MG63 (cell line): ENCODE data around the gene PPP1R3G. TPM values are rescaled to one million over a fixed set of nuclear protein-coding genes. Genes with fewer than 3 reads are reported as not detected.

Experiments
- DNase-seq: peaks from one replicate; pipeline ENCODE4 v3.0.0-alpha.2; 2020
- H3K27me3 ChIP-seq: fragments of 250-450 bp; sonication (Bioruptor Pico); 2 replicates; pipeline ENCODE4 v1.5.1; 2020; ENCODE audit warnings: mild to moderate bottlenecking, moderate library complexity
- H3K36me3 ChIP-seq: fragments of 250-450 bp; sonication (Bioruptor Pico); 2 replicates; pipeline ENCODE4 v1.5.1; 2020; ENCODE audit warnings: mild to moderate bottlenecking, moderate library complexity
- H3K4me3 ChIP-seq: fragments of 250-450 bp; sonication (Bioruptor Pico); 2 replicates; pipeline ENCODE4 v1.5.1; 2020; ENCODE audit warnings: mild to moderate bottlenecking, moderate library complexity
- H3K9me3 ChIP-seq: fragments of 250-450 bp; sonication (Bioruptor Pico); 2 replicates; pipeline ENCODE4 v1.5.1; 2020; ENCODE audit warnings: mild to moderate bottlenecking, moderate library complexity
- total RNA-seq: library from RNA; depleted of rRNA; stranded (reverse); fragments of >200 nt; shearing (Covaris generic); gene quantifications from 2 replicates; pipeline ENCODE4 v1.2.3, GENCODE V29; 2014; ENCODE audit warnings: low replicate concordance

The PPP1R3G gene
- total RNA-seq, 1 experiment from 2014 or later, result 0.16 TPM

DNA sequence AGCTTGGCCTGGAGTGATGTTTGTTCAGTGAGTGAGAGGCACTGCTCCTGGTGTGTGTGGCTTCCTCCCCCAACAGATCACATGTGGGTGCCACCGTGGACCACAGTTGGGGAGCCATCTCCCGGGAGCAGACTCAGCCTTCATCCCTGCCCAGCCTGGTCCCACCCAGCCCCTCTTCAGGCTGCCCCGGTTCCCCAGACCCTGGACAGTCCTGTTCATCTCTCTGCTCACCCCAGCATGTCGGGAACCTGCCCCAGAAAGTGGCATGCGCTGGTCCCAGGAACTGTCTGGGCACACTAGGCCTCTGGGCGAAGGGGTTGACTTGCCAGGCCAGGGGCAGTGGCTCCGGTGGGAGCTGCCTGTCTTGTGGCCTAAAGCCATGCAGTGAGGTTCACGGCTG is 21.5 kb upstream of the PPP1R3G start:
- Histone ChIP-seq H3K4me3 (no peak overlapping the region), H3K27me3 (no peaks in the 10 kb centered on the region), H3K9me3 (no peaks in the 10 kb centered on the region), H3K36me3 (no peaks in the 10 kb centered on the region)
- no peak for DNase-seq

- H3K4me3 ChIP-seq, result no peak overlapping the region
- no peaks in the 10 kb centered on the region for H3K36me3 ChIP-seq
- no peak for DNase-seq
- H3K27me3 ChIP-seq, result no peaks in the 10 kb centered on the region
- H3K9me3 ChIP-seq, result no peaks in the 10 kb centered on the region
Observed at GRCh38 chr6:5066456-5067093, 18.6 kb upstream of the PPP1R3G start.

GRCh38 chr6:5067305-5067704 is 17.8 kb upstream of the PPP1R3G start:
- no peaks in the 10 kb centered on the region for H3K36me3 ChIP-seq

DNA sequence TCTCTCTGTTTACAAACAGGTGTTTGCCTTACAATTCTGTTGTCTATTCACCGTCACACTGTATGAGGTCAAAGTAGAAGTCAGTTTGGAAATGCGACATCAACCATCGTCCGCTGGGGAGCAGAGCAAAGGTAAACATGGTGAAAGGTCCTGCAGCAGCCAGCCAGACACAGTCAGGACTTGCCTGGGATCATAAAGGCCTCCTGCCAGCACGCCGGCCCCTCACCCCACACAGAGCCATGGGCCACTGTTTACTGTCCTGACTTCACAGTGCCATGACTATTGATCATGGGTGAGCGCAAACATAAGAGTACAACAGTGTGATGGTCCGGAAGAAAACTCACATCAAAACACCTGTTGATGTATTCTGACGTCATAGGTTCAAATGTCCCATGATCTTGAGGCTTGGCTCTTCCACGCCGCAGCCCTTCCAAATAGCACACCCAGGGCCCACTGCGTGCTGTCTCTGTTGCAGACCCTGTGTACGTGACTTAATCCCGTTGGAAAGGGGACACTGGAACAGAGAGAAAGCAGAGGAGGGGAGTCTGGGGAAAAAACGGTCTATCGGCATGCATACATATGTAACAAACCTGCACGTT is 16.9 kb upstream of the PPP1R3G start:
- H3K4me3 ChIP-seq, result no peak overlapping the region
- no peak for DNase-seq
- no peaks in the 10 kb centered on the region for H3K27me3 ChIP-seq
- no peaks in the 10 kb centered on the region for H3K9me3 ChIP-seq
- no peaks in the 10 kb centered on the region for H3K36me3 ChIP-seq

More at GRCh38 chr6:5067305-5067704, 17.8 kb upstream of the PPP1R3G start:
- DNase-seq, result no peak
- Histone ChIP-seq H3K27me3 (no peaks in the 10 kb centered on the region), H3K9me3 (no peaks in the 10 kb centered on the region), H3K4me3 (no peak overlapping the region)

DNA sequence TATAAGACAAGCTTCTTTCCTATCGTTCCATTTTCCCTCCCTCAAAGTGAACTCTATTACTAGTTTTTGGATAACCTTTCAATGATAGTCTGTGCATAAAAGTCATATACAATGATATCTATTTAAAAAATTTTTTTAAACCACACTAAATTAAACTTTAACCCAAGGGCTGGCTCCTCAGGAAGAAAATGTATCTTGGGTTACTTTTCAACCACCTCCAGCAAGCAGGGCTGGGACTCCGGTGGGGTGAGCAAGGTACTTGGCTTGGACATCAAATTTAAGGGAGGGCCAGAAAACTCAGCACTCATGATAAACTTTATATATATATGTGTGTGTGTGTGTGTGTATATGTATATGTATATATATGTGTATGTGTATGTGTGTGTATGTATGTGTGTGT is 13.9 kb upstream of the PPP1R3G start:
- no peak for DNase-seq
- Histone ChIP-seq H3K4me3 (no peak overlapping the region), H3K9me3 (no peaks in the 10 kb centered on the region), H3K36me3 (no peaks in the 10 kb centered on the region), H3K27me3 (no peaks in the 10 kb centered on the region)

GRCh38 chr6:5072440-5072839 is 12.7 kb upstream of the PPP1R3G start:
- Histone ChIP-seq H3K9me3 (no peaks in the 10 kb centered on the region), H3K4me3 (no peak overlapping the region), H3K27me3 (no peaks in the 10 kb centered on the region), H3K36me3 (no peaks in the 10 kb centered on the region)
- no peak for DNase-seq

DNA sequence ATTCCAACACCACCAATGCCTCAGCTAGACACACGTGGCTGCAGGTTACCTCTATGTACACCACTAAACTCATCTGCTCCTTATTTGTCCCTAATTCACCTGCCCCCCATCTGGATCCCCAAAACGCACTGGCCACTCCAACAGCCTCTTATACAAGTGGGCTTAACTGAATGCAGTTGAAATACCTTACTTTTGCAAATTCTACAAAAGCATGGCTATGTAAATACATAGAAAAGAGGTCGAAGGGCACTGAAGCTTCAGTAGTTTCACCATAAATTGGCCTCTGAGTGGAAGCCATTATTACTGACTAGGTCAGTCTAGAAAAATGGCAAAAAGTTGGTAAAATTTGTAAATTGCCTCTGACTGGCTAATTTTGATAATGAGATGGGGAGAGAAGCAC is 11.1 kb upstream of the PPP1R3G start:
- DNase-seq, result no peak
- Histone ChIP-seq H3K4me3 (no peak overlapping the region), H3K36me3 (no peaks in the 10 kb centered on the region), H3K27me3 (no peaks in the 10 kb centered on the region), H3K9me3 (no peaks in the 10 kb centered on the region)

GRCh38 chr6:5076931-5077330 is 8.2 kb upstream of the PPP1R3G start:
- Histone ChIP-seq H3K9me3 (no peaks in the 10 kb centered on the region), H3K4me3 (no peak overlapping the region), H3K36me3 (no peaks in the 10 kb centered on the region), H3K27me3 (no peaks in the 10 kb centered on the region)
- no peak for DNase-seq

DNA sequence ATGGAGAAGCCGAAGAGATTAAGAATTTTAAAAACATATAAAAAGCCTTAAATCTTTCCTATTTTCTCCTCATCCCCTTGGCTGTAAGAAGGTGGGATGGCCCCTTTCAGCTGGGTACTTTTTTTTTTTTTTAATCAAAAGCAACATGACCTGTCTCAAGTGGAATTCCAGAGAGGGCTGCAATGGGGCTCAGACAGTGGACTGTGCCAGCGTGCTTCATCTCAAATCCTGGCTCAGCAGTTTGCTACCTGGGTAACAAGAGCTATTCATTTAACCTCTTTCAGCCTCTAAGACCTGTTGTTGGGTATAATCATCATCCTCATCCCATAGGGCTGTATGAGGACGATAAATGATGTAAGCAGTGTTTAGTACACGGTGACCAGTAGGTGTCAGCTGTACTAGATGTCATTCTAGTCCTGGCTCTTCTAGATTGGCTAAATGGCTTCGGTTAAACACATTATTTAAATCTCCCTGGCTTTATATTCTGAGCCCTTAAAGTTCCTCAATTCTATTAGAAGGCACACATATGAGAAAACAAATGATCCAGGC is 6.9 kb upstream of the PPP1R3G start:
- no peaks in the 10 kb centered on the region for H3K9me3 ChIP-seq
- DNase-seq, result no peak
- H3K27me3 ChIP-seq, result no peaks in the 10 kb centered on the region
- no peak overlapping the region for H3K4me3 ChIP-seq
- H3K36me3 ChIP-seq, result no peaks in the 10 kb centered on the region

DNA sequence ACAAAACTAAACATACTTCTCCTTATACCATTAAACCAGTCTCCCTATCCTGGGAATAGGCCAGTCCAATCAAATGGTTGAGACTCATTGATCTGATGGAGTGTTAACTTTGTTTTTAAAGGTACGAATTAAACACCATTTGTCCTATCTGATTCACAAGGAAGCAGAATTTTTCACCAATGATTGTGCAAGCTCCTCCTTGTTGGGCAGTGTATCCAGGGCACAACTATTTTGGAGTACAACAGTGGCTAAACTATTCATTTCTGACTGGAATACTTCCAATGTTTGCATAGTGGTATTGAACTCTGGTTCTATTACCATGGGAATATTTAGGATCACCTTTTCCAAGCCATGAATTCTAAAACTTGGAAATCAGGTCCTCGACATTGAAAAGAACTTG is 5.4 kb upstream of the PPP1R3G start:
- no peak for DNase-seq
- Histone ChIP-seq H3K36me3 (no peaks in the 10 kb centered on the region), H3K27me3 (no peaks in the 10 kb centered on the region), H3K4me3 (no peak overlapping the region), H3K9me3 (no peaks in the 10 kb centered on the region)

GRCh38 chr6:5080574-5080973 is 4.6 kb upstream of the PPP1R3G start:
- no peaks in the 10 kb centered on the region for H3K9me3 ChIP-seq
- no peak for DNase-seq
- H3K27me3 ChIP-seq, result no peaks in the 10 kb centered on the region
- H3K36me3 ChIP-seq, result no peaks in the 10 kb centered on the region
- H3K4me3 ChIP-seq, result no peak overlapping the region

DNA sequence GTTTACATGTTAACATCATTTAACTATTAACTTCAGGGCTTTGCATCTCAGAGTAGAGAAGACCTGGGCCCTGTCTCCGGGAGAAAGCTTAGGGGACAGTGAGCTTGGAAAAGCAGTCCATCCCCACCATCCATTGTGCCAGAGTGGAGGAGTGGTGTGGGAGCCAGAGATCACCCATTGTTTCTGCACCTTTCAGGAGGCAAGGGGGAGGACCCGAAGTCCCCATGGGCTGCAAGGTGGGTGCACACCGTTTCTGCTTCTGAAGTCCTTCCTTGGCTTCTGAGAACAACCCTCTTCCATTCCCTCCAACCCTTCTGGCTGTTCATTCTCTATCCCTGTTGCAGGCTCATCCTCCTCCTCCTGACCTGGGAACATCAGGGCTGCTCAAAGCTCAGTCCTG is 4.0 kb upstream of the PPP1R3G start:
- H3K36me3 ChIP-seq, result no peaks in the 10 kb centered on the region
- no peak for DNase-seq
- no peaks in the 10 kb centered on the region for H3K9me3 ChIP-seq
- H3K4me3 ChIP-seq, result no peak overlapping the region
- H3K27me3 ChIP-seq, result no peaks in the 10 kb centered on the region

GRCh38 chr6:5081955-5082354 is 3.2 kb upstream of the PPP1R3G start:
- H3K36me3 ChIP-seq, result no peaks in the 10 kb centered on the region
- no peaks in the 10 kb centered on the region for H3K9me3 ChIP-seq
- DNase-seq, result no peak
- no peaks in the 10 kb centered on the region for H3K27me3 ChIP-seq
- no peak overlapping the region for H3K4me3 ChIP-seq

DNA sequence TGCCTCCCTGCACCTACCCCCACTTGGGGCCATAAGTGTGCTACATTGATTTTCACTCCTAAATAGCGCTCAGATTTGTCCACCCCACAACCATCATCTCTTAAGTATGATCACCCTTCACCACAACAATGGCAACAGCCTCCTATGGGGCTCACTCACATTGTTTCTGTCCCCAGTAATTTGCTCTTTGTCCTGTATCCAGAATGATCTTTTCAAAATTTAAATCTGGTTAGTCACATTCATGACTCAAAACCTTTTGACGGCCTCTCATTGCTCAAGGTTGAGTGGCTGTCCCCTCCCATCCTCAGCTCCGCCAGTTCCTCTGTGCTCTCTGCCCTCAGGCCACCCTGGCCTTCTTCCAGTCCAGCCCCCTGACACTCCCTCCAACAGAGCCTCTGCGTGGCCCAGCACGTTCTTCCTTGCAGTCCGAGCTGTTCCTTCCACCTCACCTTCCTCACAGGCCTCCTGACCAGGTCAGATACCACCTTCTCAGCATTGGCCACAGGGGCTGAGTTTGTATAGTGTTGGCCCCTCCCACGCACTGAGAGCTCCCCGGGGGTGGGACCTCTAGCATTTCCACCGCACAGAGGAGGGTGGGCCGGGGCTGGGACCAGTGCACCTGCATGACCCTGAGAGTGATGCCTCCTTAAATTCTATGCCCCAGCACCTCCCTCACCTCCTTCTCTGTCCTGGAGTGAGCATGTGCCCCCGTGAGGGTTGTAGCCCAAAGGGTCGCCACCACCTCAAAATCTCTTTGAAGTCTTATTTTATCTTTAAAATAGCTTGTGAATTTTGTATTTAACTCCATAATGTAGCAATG is 2.4 kb upstream of the PPP1R3G start:
- Histone ChIP-seq H3K36me3 (no peaks in the 10 kb centered on the region), H3K27me3 (no peaks in the 10 kb centered on the region), H3K4me3 (no peak overlapping the region), H3K9me3 (no peaks in the 10 kb centered on the region)
- DNase-seq, result peak; percentile 65

DNA sequence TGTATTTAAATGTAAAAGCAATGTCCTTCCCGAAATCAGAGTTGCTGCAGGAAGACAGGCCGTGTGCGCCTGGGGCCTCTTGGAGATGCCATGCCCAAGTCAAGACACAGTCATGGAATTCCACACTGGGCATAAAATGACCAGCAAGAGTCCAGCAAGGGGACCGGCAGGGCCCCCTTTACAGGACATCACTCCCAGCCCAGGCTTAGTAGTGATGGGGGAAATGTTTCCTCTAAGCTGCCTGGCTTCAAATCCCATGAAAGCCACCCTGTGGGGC is 1.9 kb upstream of the PPP1R3G start:
- H3K9me3 ChIP-seq, result no peaks in the 10 kb centered on the region
- no peak for DNase-seq
- H3K27me3 ChIP-seq, result no peaks in the 10 kb centered on the region
- no peaks in the 10 kb centered on the region for H3K36me3 ChIP-seq
- no peak overlapping the region for H3K4me3 ChIP-seq

DNA sequence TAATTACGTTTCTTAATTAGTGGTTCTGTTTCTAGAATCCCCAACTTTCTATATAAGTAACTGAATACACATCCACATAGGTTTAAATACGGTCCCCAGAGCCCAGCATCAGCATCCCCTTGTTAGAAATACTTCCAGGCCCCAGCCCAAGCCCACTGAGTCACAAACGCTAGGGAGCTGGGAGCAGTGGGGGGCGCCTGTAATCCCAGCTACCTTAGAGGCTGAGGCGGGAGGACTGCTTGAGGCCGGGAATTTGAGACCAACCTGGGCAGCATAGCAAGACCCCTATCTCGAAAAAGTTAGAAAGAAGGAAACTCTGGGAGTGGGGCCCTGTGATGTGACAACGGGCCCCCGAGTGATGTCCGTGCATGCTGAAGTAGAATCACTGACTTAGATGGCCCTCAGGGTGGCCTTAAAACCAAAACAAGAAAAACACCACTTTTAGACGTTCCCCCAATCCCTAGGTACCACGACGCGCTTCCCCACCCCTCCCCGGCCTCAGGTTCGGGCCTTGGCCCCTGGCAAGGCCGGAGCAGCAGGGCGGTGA is 1.3 kb upstream of the PPP1R3G start:
- DNase-seq, result no peak
- no peaks in the 10 kb centered on the region for H3K9me3 ChIP-seq
- H3K4me3 ChIP-seq, result no peak overlapping the region

DNA sequence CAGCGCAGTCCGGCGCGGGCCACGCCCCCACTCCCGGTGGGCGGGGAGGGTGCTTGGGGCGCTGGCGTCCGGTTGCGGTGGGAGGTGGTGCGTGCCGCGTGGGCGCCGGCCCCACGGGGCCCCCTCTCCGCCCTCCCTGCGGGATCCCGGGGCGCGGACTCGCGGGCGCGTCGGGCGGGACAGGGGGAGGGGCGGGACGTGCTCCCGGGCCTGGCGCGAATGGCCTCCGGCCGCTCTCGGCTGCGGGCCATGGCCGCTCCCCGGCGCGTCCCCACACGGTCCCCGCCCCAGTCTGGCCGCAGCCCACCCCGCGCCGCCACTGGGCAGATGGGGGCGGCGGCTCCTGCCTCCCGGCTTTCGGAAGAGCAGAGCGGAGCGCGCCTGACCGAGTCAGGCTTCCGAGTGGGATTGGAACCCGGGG is 771 bp upstream of the PPP1R3G start:
- DNase-seq, result no peak
- no peaks in the 10 kb centered on the region for H3K27me3 ChIP-seq

More for the DNA sequence above, 1.3 kb upstream of the PPP1R3G start:
- no peaks in the 10 kb centered on the region for H3K27me3 ChIP-seq
- no peaks in the 10 kb centered on the region for H3K36me3 ChIP-seq

More for the DNA sequence above, 771 bp upstream of the PPP1R3G start:
- H3K4me3 ChIP-seq, result peak overlapping the region; percentile 43
- no peaks in the 10 kb centered on the region for H3K9me3 ChIP-seq
- no peaks in the 10 kb centered on the region for H3K36me3 ChIP-seq
